A172 (cell line): ENCODE results near the gene RHOJ. TPM values are rescaled to one million over a fixed set of nuclear protein-coding genes. Genes with fewer than 3 reads are reported as not detected.
"Not testable (repeated sequence)": the region's sequence is repeated elsewhere in the genome, so short reads cannot be mapped to it uniquely, and the experiment has no call there.

Experiments used
- DNase-seq: peaks from one replicate; pipeline ENCODE4 v3.0.0-alpha.2; 2015; ENCODE audit warnings: low spot score
- total RNA-seq: library from RNA; depleted of rRNA; stranded (reverse); fragments of >200 nt; shearing (Covaris generic); gene quantifications from 2 replicates; pipeline ENCODE4 v1.2.3, GENCODE V29; 2014; rRNA removed

The RHOJ gene
- total RNA-seq, 1 experiment from 2014 or later: 0.10 TPM

DNA sequence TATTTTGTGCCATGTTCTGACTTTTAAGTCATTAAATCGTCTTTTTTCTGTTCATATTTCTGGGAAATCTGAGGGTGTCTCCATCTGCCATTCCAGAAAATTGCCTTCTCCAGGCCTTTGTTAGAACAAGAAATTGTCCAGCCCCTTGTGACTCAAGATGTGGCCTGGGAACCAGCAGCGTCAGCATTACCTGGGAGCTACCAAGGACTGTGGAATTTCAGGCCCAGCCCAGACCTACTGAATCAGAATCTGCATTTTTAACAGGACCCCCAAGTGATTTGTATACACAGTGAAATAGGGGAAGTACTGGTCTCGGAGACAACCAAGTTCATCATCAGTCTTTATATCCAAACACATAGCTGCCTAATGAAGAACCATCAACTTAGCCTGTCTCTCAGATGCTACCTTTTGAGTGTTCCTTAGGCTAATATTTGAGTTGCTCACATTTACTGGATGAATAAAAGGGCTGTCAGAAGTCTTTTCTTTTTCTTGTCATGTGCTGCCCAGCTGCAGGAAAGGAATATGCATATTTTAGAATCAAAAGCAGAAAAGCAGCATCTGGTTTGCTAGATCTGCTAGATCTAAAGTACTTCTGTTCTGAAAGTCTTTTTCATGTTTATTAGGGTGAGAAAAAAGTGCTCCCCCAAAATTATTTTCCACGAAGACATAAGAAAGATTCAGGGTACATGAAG is 93.3 kb downstream of the RHOJ start:
- no peak for DNase-seq

- no peak for DNase-seq
These were observed 95.3 kb downstream of the RHOJ start for GRCh38 chr14:63299351-63300110.

DNA sequence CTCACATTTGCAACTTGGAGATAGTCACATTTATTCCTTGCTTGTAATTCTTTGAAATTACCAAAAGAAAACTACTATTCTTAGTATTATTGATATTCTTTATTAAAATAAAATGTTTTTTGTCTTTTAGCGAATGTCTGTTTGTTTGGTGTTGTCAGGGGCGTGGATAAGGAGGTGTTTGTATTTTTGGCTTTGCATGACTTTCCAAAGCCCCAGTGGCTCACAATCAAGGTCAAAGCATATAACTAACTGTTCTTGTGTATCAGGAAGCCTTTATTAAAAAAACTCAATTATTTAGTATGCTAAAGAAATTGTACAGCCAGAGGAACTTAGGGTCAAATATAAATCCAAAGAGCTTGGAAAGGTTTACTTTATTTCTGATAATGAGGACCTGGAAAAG is 96.6 kb downstream of the RHOJ start:
- DNase-seq: no peak

- DNase-seq: no peak
These were observed 97.8 kb downstream of the RHOJ start for GRCh38 chr14:63301891-63302534.

DNA sequence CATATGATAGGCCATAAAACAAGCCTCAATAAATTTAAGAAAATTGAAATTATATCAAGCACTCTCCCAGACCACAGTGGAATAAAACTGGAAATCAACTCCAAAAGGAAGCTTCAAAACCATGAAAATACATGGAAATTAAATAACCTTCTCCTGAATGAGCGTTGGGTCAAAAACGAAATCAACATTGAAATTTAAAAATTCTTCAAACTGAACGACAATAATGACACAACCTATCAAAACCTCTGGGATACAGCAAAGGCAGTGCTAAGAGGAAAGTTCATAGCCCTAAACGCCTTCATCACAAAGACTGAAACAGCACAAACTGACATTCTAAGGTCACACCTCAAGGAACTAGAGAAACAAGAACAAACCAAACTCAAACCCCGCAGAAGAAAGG is 100.2 kb downstream of the RHOJ start:
- not testable (repeated sequence) for DNase-seq

- peak; percentile 2 for DNase-seq
These were observed 104.6 kb downstream of the RHOJ start for GRCh38 chr14:63308723-63309317.

DNA sequence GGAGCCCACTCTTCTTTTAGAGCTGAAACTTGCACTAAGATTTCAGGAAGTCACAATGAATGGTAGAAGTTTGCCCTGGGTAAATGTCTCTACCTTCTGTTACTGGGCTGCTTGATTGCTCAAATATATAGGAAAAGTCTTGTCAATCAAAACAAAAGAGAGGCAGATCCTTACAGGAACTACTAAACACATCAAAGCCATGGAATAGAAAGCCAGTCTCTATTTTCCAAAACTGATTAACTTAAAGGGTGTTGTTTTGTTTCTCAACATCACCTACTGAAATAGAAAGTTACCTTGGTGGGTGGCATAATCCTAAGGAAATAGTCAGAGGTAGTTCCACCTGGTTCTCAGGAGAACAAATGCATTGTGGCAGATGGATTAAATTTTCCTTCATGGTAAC is 114.6 kb downstream of the RHOJ start, which contains the start of gene GPHB5:
TSS of gene GPHB5 (minus strand) at position 101 of the 400 bp plus-strand sequence. CDS start 1,086 bp downstream, outside the sequence.
- no peak for DNase-seq

GRCh38 chr14:63322472-63322871 is 118.2 kb downstream of the RHOJ start:
- no peak for DNase-seq

GRCh38 chr14:63322897-63323573 is 118.8 kb downstream of the RHOJ start:
- peak; percentile 4 for DNase-seq

- no peak for DNase-seq
These were observed 122.6 kb downstream of the RHOJ start for GRCh38 chr14:63326840-63327239.

GRCh38 chr14:63328787-63329737 is 124.8 kb downstream of the RHOJ start:
- no peak for DNase-seq

- no peak for DNase-seq
These were observed 138.1 kb downstream of the RHOJ start for GRCh38 chr14:63342371-63342770.

Other genes with a start within 250 kb of the RHOJ start
- 0.38 TPM in 1 of 2 replicates, not detected in the other for gene KCNH5, start 159.0 kb upstream of the RHOJ start, total RNA-seq
- not detected in 2 replicates for gene GPHB5, start 114.5 kb downstream of the RHOJ start, total RNA-seq